Superior temporal gyrus (tissue), 1 donor: ENCODE data around the gene TPSG1.
"Not testable (repeated sequence)": the region's sequence is repeated elsewhere in the genome, so short reads cannot be mapped to it uniquely, and the experiment has no call there.

Experiments
- DNase-seq: peaks from one replicate; pipeline ENCODE4 v3.0.0-alpha.2; 2016; ENCODE audit errors: extremely low spot score

The TPSG1 gene

DNA sequence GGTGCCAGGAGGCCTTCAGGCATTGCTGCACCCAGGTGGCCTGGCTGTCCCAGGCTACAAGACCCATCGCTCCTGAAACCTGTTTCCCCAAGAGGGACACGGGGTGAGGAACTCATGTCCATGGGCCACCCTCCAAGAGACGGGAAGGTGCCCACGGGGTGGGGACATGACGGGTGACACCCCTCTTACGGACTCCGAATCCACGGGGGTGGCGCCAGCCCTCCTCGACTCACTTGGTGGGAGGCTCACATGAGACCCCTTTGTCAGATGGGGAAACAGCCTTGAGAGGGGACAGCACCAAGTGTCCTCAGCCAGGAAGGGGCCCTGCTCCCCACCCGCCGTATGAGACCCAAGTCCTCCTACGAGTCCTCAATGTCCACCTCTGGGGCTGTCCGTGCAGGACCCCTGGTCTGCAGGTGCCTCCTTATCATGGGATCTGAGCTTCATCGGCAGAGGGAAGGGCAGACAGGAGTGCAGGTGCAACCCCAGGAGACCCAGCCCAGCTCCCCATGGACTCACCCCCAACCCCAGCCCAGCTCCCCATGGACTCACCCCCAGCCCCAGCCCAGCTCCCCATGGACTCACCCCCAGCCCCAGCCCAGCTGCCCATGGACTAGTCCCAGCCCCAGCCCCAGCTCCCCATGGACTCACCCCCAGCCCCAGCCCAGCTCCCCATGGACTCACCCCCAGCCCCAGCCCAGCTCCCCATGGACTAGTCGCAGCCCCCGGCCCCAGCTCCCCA lies 5.6 kb upstream of the TPSG1 start:
- not testable (repeated sequence) for DNase-seq

DNA sequence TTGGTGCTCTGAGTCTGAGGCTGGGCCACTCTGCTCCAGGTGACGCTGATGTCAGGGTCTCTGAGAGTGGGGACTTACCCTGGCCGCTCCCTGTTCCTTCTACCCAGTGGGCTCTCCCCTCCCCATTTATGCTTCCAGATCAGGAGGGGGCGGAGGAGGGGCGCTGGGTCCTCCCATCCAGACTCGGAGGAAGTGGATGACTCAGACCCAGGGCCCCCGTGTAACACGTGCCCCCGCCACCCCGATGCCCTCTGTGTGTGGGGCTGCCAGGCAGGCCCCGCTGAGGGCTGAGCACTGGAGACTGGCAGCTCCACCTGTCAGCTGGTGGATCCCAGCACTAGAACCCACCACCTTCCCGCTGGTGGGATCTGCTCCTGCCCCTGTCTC lies 5.0 kb upstream of the TPSG1 start, which contains the start of gene TPSB2:
Gene TPSB2 (minus strand): TSS at position 101 of the 387 bp plus-strand sequence. CDS start 233 bp downstream, outside the sequence.
- not testable (repeated sequence) for DNase-seq

DNA sequence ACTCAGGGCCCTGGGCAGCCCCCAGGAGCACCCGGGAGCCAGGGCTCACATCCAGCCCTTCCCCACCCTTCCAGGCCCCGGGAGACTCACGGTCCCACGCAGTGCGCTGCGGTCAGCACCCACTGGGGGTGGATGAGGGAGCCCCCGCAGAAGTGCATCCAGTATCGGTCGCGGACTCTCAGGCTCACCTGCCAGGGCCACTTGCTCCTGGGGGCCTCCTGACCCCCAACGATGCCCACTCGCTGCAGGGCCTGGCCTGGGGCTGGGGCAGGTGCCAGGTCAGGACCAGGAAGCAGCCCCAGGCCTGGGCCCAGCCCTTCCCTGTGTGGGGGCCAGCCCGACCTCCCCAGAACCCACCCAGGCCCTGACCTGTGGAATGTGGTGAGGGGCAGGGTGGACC lies 4.4 kb upstream of the TPSG1 start:
- not testable (repeated sequence) for DNase-seq

DNA sequence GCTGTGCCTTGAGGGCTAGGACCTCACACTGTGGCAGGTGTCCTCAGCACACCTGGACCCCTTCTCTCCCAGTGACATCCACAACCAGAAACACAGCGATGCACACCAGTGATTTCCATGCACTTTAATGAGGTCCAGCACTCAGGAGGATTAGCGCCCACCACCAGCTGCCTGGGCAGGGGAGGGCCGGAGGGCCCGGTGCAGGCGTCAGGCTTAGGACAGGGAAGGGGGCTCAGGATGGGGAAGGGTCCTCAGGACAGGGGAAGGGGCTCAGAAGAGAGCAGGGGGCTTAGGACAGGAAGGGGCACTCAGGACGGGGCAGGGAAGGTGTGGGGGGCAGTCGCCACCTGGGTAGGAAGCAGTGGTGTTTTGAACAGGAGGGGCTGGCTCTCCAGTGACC lies 3.2 kb upstream of the TPSG1 start:
- not testable (repeated sequence) for DNase-seq

DNA sequence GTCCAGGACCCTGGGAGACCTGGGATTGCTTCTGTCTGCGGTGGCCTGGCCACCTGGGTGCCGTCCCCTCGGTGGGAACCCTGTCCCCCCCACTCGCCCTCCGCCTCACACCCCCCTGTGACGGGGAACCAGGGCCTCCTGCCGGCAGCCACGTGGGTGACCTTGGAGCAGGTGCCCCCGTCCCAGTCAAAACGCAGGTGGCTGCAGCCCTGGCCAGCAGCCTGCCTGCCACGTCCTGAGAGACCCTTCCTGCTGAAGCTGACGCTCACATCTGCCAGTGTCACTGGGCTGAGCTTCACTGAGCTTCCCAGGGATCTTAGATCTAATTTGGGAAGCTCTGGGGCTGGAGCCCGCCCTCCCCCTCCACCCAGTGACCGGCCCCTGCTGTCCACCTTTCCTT lies 1.6 kb upstream of the TPSG1 start:
- not testable (repeated sequence) for DNase-seq

DNA sequence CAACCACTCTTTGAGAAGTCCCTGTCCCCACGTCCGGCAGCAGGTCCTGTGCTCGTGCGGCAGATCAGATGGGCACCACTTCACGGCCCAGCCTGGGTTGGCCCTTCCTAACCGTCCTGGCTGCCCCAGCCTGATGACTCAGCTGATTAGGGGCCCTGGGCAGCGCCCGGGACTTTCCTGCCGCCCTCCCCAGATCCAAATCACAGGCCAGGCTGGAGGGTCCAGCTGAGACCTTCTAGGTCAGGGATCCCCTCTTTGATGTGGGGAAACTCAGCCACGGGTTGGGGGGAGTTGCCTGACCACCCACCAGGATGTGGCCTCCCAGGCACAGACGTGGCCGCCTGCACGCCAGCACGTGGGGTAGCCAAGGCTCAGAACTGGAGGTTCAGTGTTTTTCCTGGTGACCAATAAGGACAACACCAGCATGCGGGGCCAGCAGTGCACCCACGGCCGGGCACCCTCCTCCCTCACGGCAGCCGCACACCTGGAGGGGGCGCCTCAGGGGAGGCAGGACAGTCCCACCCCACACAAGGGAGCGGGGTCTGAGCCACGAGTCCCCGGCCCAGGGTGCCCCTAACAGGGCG lies 752 bp upstream of the TPSG1 start:
- DNase-seq, result not testable (repeated sequence)

DNA sequence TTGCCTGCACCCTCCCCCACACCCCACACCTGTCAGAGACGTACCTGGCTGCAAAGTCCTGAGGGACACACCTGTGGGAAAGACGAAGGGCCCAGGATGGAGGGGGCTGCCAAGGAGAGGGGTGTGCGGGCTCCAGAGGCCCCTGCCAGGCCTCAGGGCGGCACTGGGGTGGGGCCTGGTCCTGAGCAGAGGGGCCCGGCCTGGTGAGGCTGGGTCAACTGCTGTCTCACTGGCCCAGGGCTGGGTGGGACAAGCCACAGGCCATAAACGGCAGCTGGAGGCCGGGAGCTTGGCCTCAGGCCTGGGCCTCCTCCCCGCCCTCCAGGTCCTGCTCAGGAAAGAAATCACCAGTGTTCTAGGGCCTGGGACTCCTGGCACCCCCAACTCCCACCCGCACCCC lies 510 bp downstream of the TPSG1 start:
- no peak for DNase-seq

DNA sequence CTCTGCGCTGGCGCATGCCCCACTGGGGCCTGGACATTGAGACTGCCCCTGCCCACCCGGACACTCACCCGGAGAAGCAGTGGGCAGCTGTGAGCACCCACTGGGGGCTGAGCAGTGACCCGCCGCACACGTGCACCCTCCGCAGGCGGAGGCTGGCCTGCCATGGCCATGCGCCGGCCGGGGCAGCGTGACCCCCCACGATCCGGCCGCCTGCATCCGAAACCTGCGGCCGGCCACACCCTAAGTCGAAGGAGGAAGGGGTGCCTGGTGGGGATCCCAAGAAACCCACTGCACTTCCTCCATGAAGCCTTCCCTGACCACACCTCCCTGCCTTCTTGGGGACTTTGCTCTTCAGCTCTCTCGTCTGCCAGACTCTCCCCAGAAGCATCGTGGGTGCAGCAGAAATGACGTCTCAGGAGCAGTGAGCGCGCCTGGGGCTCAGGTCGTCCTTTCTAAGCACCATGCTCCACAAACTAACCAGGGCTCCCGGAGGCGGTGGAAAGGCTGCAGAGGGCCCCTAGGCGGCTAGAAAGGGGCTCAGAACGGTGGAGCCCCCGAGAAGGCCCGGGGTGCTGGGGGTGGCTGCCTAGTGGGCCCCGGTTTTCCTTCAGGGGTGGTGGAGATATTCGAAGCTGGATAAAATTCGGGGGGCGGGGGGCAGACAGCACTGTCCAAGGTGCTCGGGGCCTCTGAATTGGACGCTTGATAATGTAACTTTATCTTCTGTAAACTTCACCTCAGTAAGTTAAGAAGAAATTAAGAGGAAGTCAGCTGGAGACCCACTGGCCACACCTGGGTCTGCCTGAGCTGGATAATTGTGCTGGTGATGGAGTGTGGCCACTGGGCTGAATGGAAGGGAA lies 1.5 kb downstream of the TPSG1 start:
- DNase-seq, result no peak

DNA sequence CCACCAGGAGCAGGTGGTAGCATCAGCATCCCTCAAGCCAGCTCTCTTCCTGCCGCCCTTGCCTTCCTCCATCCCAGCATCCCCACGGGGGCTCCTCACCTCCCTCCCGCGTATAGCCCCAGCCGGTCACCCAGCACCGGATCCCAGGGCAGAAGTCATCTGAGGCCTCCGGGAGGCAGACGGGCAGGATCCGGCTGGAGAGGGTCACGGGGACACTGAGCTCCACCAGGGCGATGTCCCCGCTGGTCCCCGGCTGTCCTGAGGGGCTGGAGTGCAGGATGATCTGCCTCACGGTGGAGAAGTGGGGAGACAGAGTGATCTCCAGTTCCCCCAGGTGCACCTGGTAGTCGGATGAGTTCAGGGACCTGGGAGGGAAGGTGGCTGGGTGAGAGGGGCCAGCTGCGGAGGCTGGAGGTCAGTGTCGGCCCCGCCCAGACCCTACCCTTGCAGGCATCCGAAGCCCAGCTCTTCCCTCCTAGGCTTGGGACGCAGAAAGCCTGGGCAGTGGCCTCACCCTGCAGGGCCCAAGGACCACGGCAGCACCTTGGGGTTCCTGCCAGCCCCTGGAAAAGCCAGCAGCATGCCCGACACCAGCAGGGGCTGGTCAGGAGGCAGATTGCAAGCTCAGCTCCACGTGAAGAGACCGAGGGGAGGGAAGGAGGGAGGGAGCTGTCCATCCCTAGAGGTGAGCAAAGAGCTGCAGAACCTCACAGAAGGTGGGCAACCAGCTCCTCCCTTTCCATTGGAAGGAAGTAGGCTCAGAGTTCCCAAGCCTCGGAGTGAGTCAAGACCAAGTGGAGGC lies 2.3 kb downstream of the TPSG1 start:
- DNase-seq, result no peak

DNA sequence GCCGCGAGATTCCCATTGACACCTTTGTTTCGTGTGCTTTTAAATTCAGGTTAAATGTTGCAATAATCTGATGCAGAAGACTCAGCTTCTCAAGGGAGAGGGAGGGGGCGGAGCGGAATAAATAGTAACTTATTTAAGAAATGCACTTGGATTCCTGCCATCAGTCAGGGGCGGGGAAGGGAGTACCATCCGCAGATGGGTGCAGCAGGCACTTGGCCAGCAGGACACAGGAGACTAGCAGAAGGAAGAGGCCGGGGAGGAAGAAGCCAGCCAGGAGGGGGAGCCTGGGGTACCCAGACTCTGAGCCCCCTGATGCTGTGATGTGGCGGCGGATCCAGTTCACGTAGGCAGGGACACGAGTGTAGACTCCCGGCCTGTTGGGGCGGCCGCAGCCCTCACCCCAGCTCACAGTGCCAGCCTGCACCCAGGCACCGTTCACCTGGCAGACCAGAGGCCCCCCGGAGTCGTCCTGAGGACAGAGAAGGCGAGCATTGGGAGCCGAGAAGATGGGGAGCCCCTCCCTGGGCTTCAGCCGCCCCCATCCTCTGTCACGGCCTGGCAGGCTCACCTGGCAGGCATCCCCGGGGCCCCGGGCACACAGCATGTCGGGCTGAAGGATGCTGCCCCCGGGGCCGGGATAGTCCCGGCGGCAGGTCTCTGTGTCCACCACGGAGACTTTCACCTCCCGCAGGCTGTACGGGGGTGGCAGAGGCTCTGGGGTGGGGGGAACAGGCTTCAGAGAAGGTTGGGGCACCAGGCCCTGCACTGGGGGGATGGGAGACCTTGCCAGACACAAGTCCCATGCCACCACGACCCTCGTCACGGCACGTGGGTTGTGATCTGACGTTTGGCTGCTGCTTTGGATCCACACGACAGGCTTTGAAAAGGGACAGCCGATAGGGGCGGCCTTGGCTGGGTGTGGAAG lies 3.2 kb downstream of the TPSG1 start:
- peak; percentile 10 for DNase-seq

DNA sequence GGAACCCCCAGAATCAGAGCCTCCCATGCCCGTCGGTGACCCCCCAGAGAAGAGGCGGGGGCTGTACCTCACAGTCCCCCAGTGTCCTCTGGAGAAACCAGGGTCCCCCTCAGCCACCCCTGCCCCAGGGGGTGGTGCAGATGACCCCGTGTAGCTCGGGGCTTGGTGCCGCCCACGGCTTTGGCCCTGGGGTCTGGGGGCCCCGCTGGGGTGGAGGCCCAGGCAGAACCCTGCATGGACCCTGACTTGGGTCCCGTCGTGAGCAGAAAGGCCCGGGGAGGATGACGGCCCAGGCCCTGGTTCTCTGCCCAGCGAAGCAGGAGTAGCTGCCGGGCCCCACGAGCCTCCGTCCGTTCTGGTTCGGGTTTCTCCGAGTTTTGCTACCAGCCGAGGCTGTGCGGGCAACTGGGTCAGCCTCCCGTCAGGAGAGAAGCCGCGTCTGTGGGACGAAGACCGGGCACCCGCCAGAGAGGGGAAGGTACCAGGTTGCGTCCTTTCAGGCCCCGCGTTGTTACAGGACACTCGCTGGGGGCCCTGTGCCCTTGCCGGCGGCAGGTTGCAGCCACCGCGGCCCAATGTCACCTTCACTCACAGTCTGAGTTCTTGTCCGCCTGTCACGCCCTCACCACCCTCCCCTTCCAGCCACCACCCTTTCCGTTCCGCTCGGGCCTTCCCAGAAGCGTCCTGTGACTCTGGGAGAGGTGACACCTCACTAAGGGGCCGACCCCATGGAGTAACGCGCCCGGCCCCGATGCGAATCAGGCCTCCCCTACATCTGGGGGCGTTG lies 4.0 kb downstream of the TPSG1 start:
- no peak for DNase-seq

DNA sequence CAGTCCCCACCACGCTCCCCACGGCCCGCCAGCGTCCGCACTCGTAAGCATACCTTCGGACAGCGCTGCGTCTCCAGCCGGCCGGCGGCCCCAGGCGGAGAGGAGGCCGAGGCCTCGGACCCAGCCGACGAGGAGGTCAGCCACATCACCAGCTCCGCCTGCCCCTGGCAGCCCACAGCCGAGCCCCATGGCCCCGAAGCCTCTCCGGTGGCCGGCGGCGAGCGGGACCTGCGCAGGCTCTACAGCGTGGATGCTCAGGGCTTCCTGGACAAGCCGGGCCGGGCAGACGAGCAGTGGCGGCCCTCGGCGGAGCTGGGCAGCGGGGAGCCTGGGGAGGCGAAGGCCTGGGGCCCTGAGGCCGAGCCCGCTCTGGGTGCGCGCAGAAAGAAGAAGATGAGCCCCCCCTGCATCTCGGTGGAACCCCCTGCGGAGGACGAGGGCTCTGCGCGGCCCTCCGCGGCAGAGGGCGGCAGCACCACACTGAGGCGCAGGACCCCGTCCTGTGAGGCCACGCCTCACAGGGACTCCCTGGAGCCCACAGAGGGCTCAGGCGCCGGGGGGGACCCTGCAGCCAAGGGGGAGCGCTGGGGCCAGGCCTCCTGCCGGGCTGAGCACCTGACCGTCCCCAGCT lies 4.9 kb downstream of the TPSG1 start:
- no peak for DNase-seq

DNA sequence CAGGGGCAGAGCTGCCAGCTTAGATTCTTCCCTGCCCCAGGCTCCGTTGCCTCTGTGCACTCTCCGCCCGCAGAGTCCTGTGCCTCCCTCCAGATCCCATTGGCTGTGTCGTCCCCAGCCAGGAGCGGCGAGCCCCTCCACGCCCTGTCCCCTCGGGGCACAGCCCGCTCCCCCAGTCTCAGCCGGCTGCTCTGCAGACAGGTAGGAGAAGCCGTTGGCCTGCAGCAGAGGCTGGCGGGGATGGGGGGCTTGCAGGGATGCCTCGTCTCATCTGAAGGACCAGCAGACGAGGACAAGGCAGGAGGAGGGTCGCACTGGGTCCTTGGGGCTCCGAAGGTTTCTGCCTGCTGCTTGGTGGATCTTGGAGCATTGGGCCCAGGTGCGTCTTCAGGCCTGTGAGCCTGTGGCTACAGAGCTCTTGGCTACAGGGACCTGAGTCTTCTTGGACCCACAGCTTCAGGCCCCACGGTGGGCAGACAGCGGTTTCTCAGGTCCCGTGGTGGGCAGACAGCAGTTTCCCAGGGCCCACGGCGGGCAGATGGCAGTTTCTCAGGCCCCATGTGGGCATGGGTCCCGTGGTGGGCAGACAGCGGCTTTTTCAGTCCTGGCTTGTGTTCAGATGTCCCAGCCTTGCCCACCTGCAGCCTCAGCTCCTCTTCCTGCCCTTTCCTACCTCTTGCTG lies 6.0 kb downstream of the TPSG1 start:
- DNase-seq, result no peak

DNA sequence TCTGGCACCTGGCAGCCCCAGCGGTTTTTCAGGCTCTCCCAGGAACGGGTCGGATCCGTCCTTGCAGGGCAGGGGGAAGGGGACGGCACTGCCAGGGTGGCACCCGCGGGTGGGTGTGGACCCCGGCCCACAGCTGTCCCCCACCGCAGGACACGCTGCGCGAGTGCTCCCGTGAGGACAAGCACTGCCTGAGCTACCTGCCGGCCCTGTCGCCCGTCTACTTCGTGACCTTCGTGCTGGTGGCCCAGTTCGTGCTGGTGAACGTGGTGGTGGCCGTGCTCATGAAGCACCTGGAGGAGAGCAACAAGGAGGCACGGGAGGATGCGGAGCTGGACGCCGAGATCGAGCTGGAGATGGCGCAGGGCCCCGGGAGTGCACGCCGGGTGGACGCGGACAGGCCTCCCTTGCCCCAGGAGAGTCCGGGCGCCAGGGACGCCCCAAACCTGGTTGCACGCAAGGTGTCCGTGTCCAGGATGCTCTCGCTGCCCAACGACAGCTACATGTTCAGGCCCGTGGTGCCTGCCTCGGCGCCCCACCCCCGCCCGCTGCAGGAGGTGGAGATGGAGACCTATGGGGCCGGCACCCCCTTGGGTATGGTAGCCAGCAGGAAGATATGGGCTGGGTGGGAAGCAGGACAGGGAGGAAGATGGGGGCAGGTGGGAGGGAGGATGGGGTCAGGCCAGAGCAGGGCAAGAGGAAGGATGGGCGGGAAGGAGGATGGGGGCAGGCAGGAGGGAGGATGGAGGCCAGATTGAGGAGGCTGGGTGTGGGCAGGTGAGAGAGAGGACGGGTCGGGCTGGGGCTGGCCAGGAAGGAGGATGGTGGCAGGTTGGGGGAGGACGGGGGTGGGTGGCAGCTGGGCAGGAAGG lies 6.8 kb downstream of the TPSG1 start:
- no peak for DNase-seq

DNA sequence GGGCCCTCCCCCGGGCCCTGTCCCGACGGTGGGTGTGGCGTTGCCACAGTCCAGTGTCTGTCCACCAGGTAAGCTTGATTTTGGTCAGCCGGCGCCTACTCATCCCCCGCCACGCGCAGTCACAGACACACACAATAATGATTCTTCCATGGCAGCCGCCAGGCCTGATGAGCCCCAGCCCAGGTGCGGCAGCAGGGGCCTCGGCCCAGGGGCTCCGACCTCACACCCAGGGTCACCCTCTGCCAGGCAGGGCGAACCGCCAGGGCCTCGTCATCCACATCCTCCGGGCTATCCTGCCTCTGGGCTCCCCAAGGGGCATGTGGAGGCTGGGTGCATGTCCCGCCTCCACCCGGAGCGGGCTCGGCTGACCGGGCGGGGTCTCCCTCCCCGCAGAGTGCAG lies 7.5 kb downstream of the TPSG1 start:
- DNase-seq, result no peak

DNA sequence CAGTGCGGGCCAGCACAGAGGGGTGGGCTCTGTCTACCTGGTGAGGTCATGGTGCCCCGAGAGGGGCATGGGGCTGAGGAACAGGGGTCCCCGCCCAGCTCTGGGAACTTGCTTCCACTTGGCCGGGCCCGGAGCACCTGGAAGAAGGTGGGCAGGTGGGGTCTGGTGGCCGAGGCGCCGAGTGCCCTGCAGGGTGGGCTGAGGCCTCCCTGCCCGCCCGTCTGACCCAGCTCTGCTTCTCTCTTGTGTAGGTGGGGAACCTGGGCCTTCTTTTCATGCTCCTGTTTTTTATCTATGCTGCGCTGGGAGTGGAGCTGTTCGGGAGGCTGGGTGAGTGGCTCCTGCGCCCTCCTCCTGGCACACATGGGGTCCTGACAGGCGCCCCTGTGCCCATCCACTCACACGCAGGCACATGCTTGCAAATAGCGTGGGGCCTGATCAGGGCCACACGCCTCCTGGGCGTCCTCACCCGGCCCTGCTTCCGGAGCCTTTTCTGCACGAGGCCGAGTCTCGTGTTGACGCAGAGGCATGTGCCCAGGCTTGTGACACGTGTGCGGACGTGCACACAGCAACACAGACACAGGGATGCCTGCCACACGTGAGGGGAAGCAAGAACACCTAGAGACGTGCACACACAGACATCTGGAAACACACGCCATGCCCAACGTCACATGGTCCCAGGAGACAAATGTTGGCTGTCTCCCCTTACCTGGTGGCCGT lies 8.2 kb downstream of the TPSG1 start:
- no peak for DNase-seq

DNA sequence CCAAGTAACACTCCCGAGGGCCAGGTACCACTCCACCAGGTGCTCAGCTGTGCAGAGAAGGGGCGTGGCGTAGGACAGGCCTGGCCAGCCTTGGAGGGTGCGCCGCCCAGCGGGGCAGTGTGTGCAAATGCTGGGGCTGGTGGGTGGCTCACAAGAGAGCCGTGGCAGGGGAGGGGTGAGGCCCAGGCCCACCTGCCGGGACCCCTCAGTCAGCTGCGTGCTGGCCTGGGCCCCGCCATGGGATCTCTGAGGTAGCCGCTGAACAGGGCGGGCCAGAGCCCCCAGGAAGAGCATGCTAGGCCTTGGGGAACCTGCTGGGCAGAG lies 8.8 kb downstream of the TPSG1 start:
- no peak for DNase-seq
